SK-N-SH (cell line): Measurements from ENCODE around the gene PPTC7. TPM values are rescaled to one million over a fixed set of nuclear protein-coding genes. Genes with fewer than 3 reads are reported as not detected.

Experiments used
- CTCF ChIA-PET: fragments of 300-600, 350-600 bp; formaldehyde crosslinking; extraction: SDS; loops from one replicate; lab custom pipeline; 2021; lab: Yijun Ruan, JAX
- POLR2A ChIA-PET: fragments of 350-600 bp; sonication (Branson Sonifier 250); formaldehyde crosslinking; extraction: SDS; loops from one replicate; lab custom pipeline; 2020; ENCODE audit warnings: antibody characterized with exemption, inconsistent platforms; lab: Yijun Ruan, JAX
- DNase-seq: peaks from one replicate; pipeline ENCODE4 v3.0.0; 2012
- H2AFZ ChIP-seq: fragments of 200-600 bp; sonication (generic); 2 replicates; pipeline ENCODE4 v1.8.1; 2016; ENCODE audit warnings: antibody characterized with exemption, mild to moderate bottlenecking, low read depth
- H3F3A ChIP-seq: fragments of 200-600 bp; sonication (generic); replicated peaks from 2 replicates; pipeline ENCODE3; 2016; ENCODE audit warnings: antibody characterized with exemption, mild to moderate bottlenecking; ENCODE audit not compliant: insufficient read depth
- H3K27ac ChIP-seq, 2 experiments: fragments of 200-500 bp in 1 of 2; fragments of 200-600 bp in 1 of 2; sonication (Bioruptor generic) in 1 of 2; sonication (generic), shearing (Covaris generic) in 1 of 2; 2 replicates each; pipeline versions ENCODE4 v1.5.1 to v1.6.1; 2014 to 2016; ENCODE audit warnings: low read depth in 2 of 2, inconsistent platforms in 1 of 2, low read length in 1 of 2, mild to moderate bottlenecking in 1 of 2, mixed read lengths in 1 of 2
- H3K27me3 ChIP-seq: fragments of 200-600 bp; sonication (generic), shearing (Covaris generic); 2 replicates; pipeline ENCODE4 v1.6.1; 2016; ENCODE audit warnings: mixed run types; ENCODE audit not compliant: insufficient read depth
- H3K36me3 ChIP-seq, 2 experiments: fragments of 200-500 bp in 1 of 2; fragments of 200-600 bp in 1 of 2; sonication (Bioruptor generic) in 1 of 2; sonication (generic) in 1 of 2; replicated peaks in 1 of 2; 2 replicates each; pipeline versions ENCODE3 to v1.5.1; 2014 to 2016; ENCODE audit warnings: low read length in 1 of 2, mild to moderate bottlenecking in 1 of 2; ENCODE audit not compliant: insufficient read depth in 2 of 2, control insufficient read depth in 1 of 2
- H3K4me1 ChIP-seq, 2 experiments: fragments of 200-500 bp in 1 of 2; fragments of 200-600 bp in 1 of 2; sonication (Bioruptor generic) in 1 of 2; sonication (generic), shearing (Covaris generic) in 1 of 2; 2 replicates each; pipeline versions ENCODE4 v1.5.1 to v1.6.1; 2014 to 2016; ENCODE audit warnings: low read depth in 1 of 2, low read length in 1 of 2, mixed run types in 1 of 2; ENCODE audit not compliant: insufficient read depth in 2 of 2, control insufficient read depth in 1 of 2
- H3K4me2 ChIP-seq: fragments of 200-600 bp; sonication (generic), shearing (Covaris generic); 2 replicates; pipeline ENCODE4 v1.6.1; 2017; ENCODE audit warnings: mixed run types
- H3K4me3 ChIP-seq, 2 experiments: fragments of 200-500 bp in 1 of 2; fragments of 200-600 bp in 1 of 2; sonication (Bioruptor generic) in 1 of 2; sonication (generic), shearing (Covaris generic) in 1 of 2; 2 replicates each; pipeline versions ENCODE4 v1.5.1 to v1.8.1; 2014 to 2016; ENCODE audit warnings: low read depth in 2 of 2, inconsistent platforms in 1 of 2, low read length in 1 of 2, mild to moderate bottlenecking in 1 of 2, mixed read lengths in 1 of 2, moderate library complexity in 1 of 2
- H3K79me2 ChIP-seq: fragments of 200-600 bp; sonication (generic); 2 replicates; pipeline ENCODE4 v1.8.1; 2017; ENCODE audit warnings: mild to moderate bottlenecking; ENCODE audit not compliant: insufficient read depth
- H3K9ac ChIP-seq: fragments of 200-600 bp; sonication (generic); 2 replicates; pipeline ENCODE4 v1.6.1; 2017; ENCODE audit warnings: mixed run types
- H3K9me2 ChIP-seq: fragments of 200-600 bp; sonication (generic); 2 replicates; pipeline ENCODE4 v1.6.1; 2017; ENCODE audit warnings: mixed run types
- H3K9me3 ChIP-seq: fragments of 200-600 bp; sonication (generic); 2 replicates; pipeline ENCODE4 v1.6.1; 2017; ENCODE audit warnings: mixed run types, mild to moderate bottlenecking, moderate library complexity
- H4K20me1 ChIP-seq: fragments of 200-600 bp; sonication (generic); 2 replicates; pipeline ENCODE4 v1.6.1; 2017; ENCODE audit warnings: mild to moderate bottlenecking, mixed run types; ENCODE audit not compliant: insufficient read depth
- CHD2 ChIP-seq: fragments of 150-350 bp; IDR thresholded peaks from 2 replicates; pipeline ENCODE4 v1.6.1; 2018; ENCODE audit warnings: low read length; ENCODE audit not compliant: partially characterized antibody
- ELF1 ChIP-seq: IDR thresholded peaks from 2 replicates; pipeline ENCODE4 v1.4.0; 2012
- EZH2phosphoT487 ChIP-seq: fragments of 200-600 bp; sonication (generic); IDR thresholded peaks from 2 replicates; pipeline ENCODE4 v1.6.1; 2017; ENCODE audit warnings: low read depth, mixed run types, mild to moderate bottlenecking, antibody characterized with exemption, moderate library complexity, borderline replicate concordance
- FOSL2 ChIP-seq: IDR thresholded peaks from 2 replicates; pipeline ENCODE4 v1.4.0; 2012; ENCODE audit warnings: low read depth, mild to moderate bottlenecking, moderate library complexity, borderline replicate concordance
- FOXM1 ChIP-seq: IDR thresholded peaks from 2 replicates; pipeline ENCODE4 v1.4.0; 2012; ENCODE audit warnings: low read depth, mild to moderate bottlenecking
- GABPA ChIP-seq: IDR thresholded peaks from 2 replicates; pipeline ENCODE4 v1.4.0; 2012; ENCODE audit warnings: low read depth, mild to moderate bottlenecking
- GATA2 ChIP-seq: sonication (generic); formaldehyde crosslinking; IDR thresholded peaks from 2 replicates; pipeline ENCODE4 v1.5.0; 2020; ENCODE audit warnings: mild to moderate bottlenecking, missing genetic modification reagents
- JUND ChIP-seq: IDR thresholded peaks from 2 replicates; pipeline ENCODE4 v1.4.0; 2012
- MAX ChIP-seq: IDR thresholded peaks from 2 replicates; pipeline ENCODE4 v1.4.0; 2012; ENCODE audit warnings: low read depth
- MEF2A ChIP-seq: IDR thresholded peaks from 2 replicates; pipeline ENCODE4 v1.4.0; 2012; ENCODE audit warnings: low read depth, borderline replicate concordance
- MXI1 ChIP-seq: IDR thresholded peaks from 2 replicates; pipeline ENCODE4 v1.6.1; 2012; ENCODE audit warnings: mild to moderate bottlenecking, low read depth, low read length, improper control_type of control experiment
- POLR2AphosphoS5 ChIP-seq: IDR thresholded peaks from 2 replicates; pipeline ENCODE4 v1.6.1; 2012; ENCODE audit warnings: low read depth, low read length
- REST ChIP-seq: IDR thresholded peaks from 2 replicates; pipeline ENCODE4 v1.6.1; 2012; ENCODE audit warnings: mild to moderate bottlenecking, low read depth, low read length, moderate library complexity
- RFX5 ChIP-seq: IDR thresholded peaks from 2 replicates; pipeline ENCODE4 v1.6.1; 2012; ENCODE audit warnings: mild to moderate bottlenecking, improper control_type of control experiment, low read length
- TCF12 ChIP-seq: IDR thresholded peaks from 2 replicates; pipeline ENCODE4 v1.4.0; 2012
- TEAD4 ChIP-seq: IDR thresholded peaks from 2 replicates; pipeline ENCODE4 v1.4.0; 2012; ENCODE audit warnings: mild to moderate bottlenecking, borderline replicate concordance; ENCODE audit not compliant: insufficient read depth
- YY1 ChIP-seq: IDR thresholded peaks from 2 replicates; pipeline ENCODE4 v1.4.0; 2012; ENCODE audit warnings: low read depth, mild to moderate bottlenecking
- ZBTB33 ChIP-seq: IDR thresholded peaks from 2 replicates; pipeline ENCODE4 v1.4.0; 2012; ENCODE audit warnings: low read depth, borderline replicate concordance
- WGBS: methylation state at CpG from one replicate; pipeline ENCODE4 v1.1.6; 2017; ENCODE audit warnings: low lambda C conversion rate; 5-methylcytosine and 5-hydroxymethylcytosine counted together
- polyA plus RNA-seq, 3 experiments: library from polyadenylated mRNA; depleted of rRNA; stranded (reverse); fragments of >200 nt; gene quantifications; 2 replicates each; pipeline ENCODE4 v1.2.3, GENCODE V29; 2012

The PPTC7 gene
- polyA plus RNA-seq, 1 of the 3 experiments (the other 2 are of a cell fraction) = 9.6 TPM

GRCh38 chr12:110615171-110615570 lies 32.1 kb upstream of the PPTC7 start:
- H3K9me3 ChIP-seq = no peaks in the 10 kb centered on the region
- no peak overlapping the region for H3K27ac ChIP-seq
- DNase-seq = no peak
- H3K79me2 ChIP-seq = peaks cover 12% of the 10 kb centered on the region
- peak overlapping the region in 1 of 2 experiments; percentile 70; a peak in 1 of 4 replicates for H3K4me3 ChIP-seq
- ChIA-PET POLR2A (no interaction called here), CTCF (interaction anchor here (0.6 to 4.3 kb wide), 4 partner anchors 14 to 212 kb away, joined by 3 to 30 read pairs (median 4); partner anchors contain the start of gene ARPC3)
- TF ChIP-seq ELF1 (no peak), FOSL2 (no peak), FOXM1 (no peak), MEF2A (no peak), YY1 (no peak), CHD2 (no peak), TEAD4 (no peak), ZBTB33 (no peak), JUND (no peak)
- 87% methylated on average over 8 of the region's 8 CpGs for WGBS
- H3K9me2 ChIP-seq = no peaks in the 10 kb centered on the region
- H3K4me2 ChIP-seq = 0 out of 2 replicates have a peak overlapping the region, but pooled peaks have one; percentile 94
- H4K20me1 ChIP-seq = no peaks in the 10 kb centered on the region
- H3K27me3 ChIP-seq = no peaks in the 10 kb centered on the region
- H3K9ac ChIP-seq = peak overlapping the region; percentile 76; the same call in 1 of the 2 replicates
- H3K36me3 ChIP-seq = no peaks in the 10 kb centered on the region
- H2AFZ ChIP-seq = no peak overlapping the region
- H3F3A ChIP-seq = no peaks in the 10 kb centered on the region
- peaks cover 2 to 12% of the 10 kb centered on the region in 2 experiments; a peak in 3 of 4 replicates for H3K4me1 ChIP-seq

GRCh38 chr12:110613771-110614684 lies 30.9 kb upstream of the PPTC7 start, which contains the start of gene TCTN1:
TCTN1 (plus strand) TSS chr12:110614129; CDS start chr12:110614183, 54 bp downstream.
- POLR2A ChIA-PET = interaction anchor here (0.5 to 1.5 kb wide), 6 partner anchors 19 to 188 kb away, joined by 3 to 8 read pairs (median 4); partner anchors contain the start of genes FAM216A, GPN3 and PPP1CC
- TF ChIP-seq MEF2A = no peak
- TF ChIP-seq GABPA = no peak
- no peak for TF ChIP-seq RFX5
- no peak for TF ChIP-seq TCF12
- peak; percentile 69 for TF ChIP-seq MAX
- TF ChIP-seq JUND = no peak
- TF ChIP-seq GATA2 (CRISPR knock-in tag) = no peak
- TF ChIP-seq MXI1 = peak; percentile 94
- no peak for TF ChIP-seq EZH2phosphoT487
- peak; percentile 94 for TF ChIP-seq ZBTB33
- peak; percentile 91 for TF ChIP-seq POLR2AphosphoS5
- TF ChIP-seq REST = no peak; the same call in 1 of the 2 replicates

More at GRCh38 chr12:110613771-110614684, 30.9 kb upstream of the PPTC7 start, which contains the start of gene TCTN1:
- peak within 1 kb of the TSS; percentile 4 to 46; a peak in 2 of 4 replicates for H3K27ac ChIP-seq
- no peaks in the 10 kb centered on the region for H3K9me2 ChIP-seq
- H3F3A ChIP-seq = no peaks in the 10 kb centered on the region
- H3K9ac ChIP-seq = peak within 1 kb of the TSS; percentile 76
- H4K20me1 ChIP-seq = no peaks in the 10 kb centered on the region
- no peaks in the 10 kb centered on the region for H3K36me3 ChIP-seq
- CTCF ChIA-PET = interaction anchor here (0.7 to 4.3 kb wide), 6 partner anchors 10 to 274 kb away, joined by 3 to 30 read pairs (median 5); partner anchors contain the start of gene ARPC3
- H3K9me3 ChIP-seq = no peaks in the 10 kb centered on the region
- H3K79me2 ChIP-seq = peaks cover 12% of the 10 kb centered on the region
- peaks cover 2 to 12% of the 10 kb centered on the region in 2 experiments; a peak in 3 of 4 replicates for H3K4me1 ChIP-seq
- H3K4me3 ChIP-seq = peak within 1 kb of the TSS; percentile 64 to 70
- WGBS = under 1% methylated on average over 32 of the region's 60 CpGs
- DNase-seq = peak; percentile 98
- peak within 1 kb of the TSS; percentile 94 for H3K4me2 ChIP-seq
- peak within 1 kb of the TSS; percentile 89 for H2AFZ ChIP-seq
- no peaks in the 10 kb centered on the region for H3K27me3 ChIP-seq
